G401.6 (cell line): ENCODE results near the gene SMAD5.

ENCODE experiments used
- FAIRE-seq: peaks from 2 replicates; lab custom pipeline; 2012; peaks lifted over from hg19 to GRCh38; lab: Jason Lieb, UNC

Gene SMAD5

GRCh38 chr5:136226401-136226800 lies 93.8 kb downstream of the SMAD5 start:
- no peak for FAIRE-seq

- FAIRE-seq: no peak
Observed at GRCh38 chr5:136228136-136228757, 95.6 kb downstream of the SMAD5 start.

GRCh38 chr5:136230176-136230575 lies 97.5 kb downstream of the SMAD5 start:
- FAIRE-seq: no peak

GRCh38 chr5:136232316-136232715 lies 99.7 kb downstream of the SMAD5 start:
- no peak for FAIRE-seq
